ENCODE results near the gene DCTN4.
A peak's percentile ranks its signal among the peaks of the same experiment; 100 is the strongest.

Gene DCTN4

DNA sequence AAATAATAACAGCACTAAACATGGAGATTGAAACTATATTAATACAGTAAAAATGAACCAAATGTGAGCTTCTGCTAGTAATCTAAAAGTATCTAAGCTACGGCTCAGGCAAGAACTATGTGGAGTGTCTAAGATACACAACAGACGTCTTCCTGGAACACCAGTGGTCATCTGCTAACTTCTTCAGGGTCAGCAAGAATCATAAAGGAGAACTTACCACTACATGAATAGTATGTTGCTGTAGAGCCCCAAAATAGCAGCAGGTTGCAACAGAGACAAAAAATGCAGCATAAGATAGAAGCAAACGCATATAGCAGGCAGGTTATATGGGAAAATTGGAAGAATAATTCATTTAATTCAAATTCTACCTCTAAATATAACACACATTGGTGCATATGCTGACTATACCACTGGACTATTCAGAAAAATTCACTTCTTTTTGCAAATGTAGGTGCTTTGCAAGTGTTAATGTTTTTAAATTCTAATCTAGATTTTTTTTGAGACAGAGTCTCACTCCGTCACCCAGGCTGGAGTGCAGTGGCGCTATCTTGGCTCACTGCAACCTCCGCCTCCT, 27.1 kb downstream of the DCTN4 start:
- FAIRE-seq: no peak

DNA sequence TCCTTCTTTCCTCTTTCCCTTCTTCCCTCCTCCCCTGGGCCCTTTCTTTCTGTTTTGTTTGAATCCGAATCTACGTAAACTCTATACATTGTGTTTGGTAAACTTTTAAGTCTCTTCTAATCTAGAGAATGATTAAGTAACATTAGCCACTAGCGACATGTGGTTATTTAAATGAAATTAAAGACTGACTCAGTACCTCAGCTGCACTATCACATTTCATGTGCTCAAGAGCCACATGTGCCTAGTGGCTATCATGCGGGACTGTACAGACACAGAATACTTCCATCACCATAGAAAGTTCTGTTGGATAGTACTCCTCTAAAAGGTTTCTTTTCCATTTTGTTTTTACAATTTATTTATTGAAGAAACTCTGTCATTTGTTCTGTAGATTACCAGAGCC, 29.0 kb downstream of the DCTN4 start:
- FAIRE-seq: no peak

DNA sequence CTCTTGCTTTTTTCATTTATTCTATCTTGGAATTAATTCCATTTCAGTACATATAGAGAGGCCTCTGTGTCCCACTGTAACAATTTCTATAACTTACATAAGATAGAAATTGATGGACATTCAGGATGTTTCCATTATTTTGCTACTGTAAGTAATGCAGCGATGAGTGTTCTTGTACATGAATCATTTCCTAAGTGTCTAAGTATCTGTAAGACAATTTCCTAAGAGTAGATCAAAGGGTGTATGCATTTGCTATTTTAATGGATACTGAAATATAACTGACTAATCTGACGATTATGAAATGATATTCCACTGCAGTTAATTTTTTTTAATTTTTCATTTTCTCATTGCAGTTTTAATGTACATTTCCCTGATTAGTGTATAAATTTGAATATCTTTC, 35.0 kb downstream of the DCTN4 start:
- FAIRE-seq: no peak

DNA sequence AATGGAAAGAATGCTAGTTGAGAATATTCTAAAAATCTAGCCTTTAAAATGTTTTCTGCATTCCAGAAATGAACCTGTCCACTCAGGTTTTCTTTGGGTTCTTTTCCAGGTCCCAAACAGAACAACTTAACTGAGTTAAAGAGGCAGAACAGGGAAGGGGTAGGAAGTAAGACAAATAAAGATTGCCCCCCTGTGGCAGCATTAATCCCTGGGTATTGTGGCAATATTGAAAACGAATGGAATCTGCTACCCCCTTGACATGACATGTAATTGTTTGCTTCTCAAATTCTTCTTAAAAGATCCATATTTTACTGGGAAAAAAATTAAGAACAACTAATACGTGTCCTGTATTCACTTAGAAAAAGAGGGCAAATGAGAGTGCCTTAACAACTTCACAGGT, 48.7 kb downstream of the DCTN4 start:
- FAIRE-seq: no peak

DNA sequence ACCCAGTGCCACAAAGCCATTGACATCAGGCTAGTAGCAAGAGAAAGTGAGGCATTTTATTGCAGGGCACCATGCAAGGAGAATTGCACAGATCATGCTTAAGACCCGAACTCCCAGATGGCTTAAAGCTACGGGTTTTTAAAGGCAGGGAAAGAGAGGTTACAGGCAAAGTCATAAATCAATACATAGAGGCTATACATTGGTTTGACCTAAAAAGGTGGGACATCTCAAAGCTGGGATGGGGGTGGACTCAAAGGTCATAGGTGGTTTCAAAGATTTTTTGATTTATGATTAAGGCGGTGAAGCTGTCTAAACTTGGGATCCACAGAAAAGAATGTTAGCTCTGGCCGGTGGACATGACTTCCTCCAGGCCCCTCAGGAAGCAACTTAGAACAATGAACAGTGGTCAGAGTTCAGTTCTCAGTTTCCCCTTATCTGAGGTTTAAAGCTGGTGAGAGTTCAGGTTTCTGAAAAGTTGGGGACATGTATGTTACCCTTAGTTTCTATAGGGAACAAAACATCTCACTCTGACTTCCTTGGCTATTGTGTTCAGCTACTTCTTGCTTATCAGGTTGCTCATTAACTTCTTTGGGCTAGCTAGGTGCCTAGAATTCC, 51.9 kb downstream of the DCTN4 start:
- FAIRE-seq: no peak

DNA sequence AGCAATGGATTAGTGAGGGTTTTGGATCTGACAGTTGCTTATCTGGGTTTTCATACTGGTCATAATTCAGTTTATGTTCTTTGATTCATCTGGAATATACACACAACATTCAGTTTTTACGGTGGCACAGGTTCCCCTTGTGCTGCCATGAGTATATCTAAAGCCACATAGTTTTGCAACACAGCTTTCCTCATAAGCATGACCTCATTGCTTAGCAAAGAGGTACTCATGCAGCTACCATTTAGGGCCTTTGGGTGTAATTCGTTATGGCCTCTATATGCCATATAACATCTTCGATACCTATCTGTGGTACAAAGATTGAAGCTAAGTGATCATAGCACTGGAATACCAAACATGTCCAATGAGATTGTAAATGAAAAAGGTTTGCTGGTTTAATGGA, 55.1 kb downstream of the DCTN4 start:
- FAIRE-seq: no peak

DNA sequence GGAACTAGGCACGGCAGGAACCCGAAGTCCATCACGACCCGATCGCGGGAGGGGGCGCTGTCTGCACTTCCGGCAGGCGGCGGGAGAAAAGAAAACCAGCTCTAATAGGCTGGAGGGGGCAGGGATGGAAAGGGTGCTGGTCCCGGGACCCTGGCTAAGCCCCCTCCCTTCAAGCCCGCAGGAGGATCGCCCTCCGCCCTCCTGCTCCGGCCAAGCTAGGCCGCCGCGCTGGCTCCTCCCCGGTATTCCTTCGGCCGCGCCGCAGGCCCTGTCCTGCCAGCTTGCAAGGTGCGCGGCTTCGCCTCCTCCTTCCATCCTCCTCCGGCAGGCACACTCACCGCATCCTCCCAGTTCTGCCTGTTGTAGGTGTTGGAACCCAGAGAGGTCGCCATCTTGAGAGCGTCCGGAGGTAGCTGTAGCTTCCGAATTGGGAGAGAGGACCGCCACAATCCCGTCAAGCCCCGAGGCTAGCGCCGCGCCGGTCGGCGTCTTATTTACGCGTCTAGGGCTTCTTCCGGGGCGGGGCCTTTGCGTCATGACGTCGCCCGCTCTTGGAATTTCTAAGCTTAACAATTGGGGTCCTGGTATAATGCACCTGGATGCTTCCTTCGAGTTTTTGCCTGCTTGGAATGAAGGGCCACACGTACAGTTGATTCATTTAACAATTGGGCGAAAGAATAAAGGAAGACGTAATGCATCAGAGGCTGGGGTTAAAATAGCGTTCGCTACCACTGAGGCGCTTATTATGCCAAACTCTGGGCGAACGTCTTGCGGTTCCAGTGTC, 58.0 kb downstream of the DCTN4 start, which contains the start of gene RBM22:
RBM22 (minus strand) TSS at position 469 of the 784 bp plus-strand sequence; CDS start at position 392, 77 bp downstream.
- FAIRE-seq: peak; percentile 95

DNA sequence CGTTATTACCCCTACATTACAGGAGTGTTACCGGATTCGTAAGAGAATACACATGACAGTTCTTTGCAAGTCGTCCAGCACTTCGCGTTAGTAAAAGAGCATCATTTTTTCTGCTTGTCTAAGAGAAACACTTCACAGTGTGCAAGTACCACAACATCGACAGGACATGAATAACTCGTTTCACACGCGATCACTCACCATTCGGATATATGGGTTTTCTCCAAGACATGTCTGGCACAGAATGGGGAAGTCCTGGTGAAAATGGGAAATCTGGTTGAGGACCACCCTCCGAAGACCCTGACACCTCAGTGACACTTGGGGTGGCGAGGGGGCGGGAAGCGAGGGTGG, 58.6 kb downstream of the DCTN4 start:
- FAIRE-seq: no peak

DNA sequence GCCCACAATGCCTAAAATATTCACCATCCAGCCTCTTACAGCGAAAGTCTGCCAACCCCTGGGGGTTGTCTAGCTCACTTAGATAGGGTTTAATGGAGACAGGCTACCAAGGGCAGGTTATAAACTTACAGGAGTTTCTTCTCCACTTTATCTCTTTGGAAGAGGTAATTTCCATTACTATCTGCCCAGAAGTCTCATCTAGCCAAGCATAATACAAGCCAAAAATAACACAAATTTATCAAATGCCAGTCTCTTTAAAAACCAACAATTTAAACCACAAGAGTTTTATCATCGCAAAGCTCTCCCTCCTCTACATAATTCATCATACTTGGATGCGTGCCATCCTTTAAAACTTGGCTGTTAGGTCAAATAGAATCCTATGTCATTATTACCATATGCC, 64.2 kb downstream of the DCTN4 start:
- no peak for FAIRE-seq

DNA sequence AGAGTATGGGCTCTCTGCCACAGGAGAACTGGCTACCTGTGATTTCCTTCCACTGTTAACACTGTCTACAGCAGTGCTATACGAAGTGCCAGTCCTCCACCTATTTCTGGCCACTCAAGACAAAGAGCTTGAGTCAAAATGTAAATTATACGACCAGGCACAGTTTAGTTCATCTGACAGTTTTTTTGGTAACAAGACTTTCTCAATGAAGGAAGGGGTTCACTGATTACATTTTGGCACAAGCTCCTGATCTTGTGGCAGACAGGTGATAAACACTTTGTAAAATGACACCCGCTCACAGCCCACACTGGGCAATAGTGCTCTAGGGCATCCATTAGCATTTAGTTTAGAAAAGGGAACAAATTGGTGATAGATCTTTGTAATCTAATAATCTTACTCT, 66.5 kb downstream of the DCTN4 start:
- FAIRE-seq: no peak

DNA sequence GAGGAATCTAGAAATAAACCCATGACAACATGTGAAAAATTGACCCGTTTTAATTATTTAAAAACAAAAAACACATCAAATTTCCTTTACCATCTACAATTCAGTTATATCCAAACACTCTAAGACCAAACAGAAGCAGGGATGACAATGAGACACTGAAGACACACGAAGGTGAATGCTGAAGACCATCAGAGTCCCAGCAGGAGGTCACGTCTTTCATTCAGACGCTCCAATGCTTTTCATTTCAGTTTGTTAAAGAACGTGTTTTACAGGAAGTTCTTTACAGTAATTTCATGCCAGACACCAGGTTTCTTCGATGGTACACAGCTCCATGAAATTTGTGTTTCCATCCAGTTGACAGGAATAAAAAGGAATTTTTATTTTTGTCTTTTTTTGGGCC, 68.1 kb downstream of the DCTN4 start:
- no peak for FAIRE-seq

DNA sequence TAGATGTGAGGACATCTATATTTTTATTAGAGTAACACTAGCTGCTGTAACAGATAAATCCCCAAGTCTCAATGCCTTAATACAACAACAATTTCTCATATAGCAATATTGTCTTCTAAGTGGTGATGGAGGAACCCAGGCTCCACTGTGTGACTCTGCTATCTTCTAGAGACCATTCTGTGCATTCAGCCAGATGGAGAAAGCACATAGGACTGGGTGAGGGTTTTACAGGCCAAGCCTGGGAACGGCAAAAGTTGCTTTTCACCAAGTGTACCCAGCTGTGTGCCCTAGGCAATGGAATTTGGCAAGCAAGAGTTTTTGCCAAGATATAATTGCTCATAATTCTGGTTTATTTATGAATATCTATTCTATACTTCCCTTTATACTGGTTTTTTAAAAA, 69.7 kb downstream of the DCTN4 start:
- no peak for FAIRE-seq

DNA sequence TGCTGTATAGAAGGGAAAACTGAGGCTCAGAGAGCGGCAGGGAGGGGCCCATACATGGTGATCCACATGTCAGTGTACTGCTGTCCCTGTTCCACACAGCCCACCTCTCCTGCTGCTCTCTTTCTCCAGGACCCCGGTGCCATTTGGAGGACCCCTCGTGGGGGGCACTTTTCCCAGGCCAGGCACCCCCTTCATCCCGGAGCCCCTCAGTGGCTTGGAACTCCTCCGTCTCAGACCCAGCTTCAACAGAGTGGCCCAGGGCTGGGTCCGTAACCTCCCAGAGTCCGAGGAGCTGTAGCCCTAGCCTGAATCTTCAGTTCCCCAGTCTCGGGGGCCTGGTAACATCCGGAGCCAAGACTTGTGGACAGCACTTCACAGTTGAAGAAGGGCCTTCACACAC, 82.2 kb downstream of the DCTN4 start:
- no peak for FAIRE-seq

DNA sequence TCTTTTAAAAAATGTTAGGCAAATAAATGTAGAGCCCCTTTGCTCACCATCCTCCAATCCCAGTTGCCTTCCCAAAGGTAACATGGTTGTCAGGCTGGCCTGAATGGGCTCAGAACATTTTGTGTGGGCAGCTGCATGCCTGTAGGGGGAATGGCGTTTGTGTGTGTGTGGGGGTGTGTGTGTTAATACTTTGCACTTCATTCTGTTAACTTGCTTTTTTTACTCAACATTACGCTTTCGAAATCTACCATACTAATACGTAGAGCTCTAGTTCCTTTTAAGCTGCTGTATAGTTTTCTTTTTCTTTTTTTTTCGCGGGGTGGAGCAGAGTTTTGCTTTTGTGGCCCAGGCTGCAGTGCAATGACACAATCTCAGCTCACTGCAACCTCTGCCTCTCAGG, 83.7 kb downstream of the DCTN4 start:
- FAIRE-seq: no peak

DNA sequence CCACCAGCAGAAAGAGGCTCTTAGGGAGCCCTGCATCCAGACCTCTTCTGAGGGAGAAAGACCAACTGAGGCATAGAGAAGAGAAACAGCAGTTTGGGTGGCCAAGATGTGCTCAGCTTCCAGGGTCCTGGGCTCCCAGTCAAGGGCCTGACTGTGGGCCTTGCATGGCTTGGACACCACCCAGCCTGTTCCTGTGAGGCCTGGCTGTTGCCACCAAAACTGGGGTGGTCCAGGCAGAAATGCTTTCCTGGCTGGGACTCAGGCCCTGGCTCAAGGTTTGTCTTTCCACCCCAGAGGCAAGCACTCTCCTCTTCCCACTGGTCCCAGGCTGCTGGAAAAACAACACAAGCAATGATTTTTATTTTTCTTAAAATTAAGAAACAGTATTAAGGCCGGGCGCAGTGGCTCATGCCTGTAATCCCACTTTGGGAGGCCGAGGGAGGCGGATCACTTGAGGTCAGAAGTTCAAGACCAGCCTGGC, 84.4 kb downstream of the DCTN4 start:
- no peak for FAIRE-seq

DNA sequence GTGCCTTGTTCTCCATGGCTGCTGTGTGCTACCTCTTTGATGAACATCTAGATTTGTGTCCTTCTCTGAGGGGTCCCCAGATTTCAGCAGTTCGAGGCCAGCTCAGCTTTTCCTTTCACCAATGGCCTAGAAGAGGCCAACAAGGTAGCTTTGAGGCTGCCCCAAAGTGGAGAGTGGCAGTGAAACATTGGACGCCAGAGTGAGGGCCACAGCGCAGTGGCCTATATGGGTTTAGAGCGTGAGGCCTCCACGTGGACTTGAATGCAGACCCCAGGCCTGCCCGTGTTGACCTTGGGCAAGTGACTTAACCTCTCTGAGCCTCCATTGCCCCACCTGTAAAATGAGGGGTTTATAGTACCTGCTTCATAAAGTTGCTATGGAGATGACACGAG, 85.9 kb downstream of the DCTN4 start:
- no peak for FAIRE-seq

DNA sequence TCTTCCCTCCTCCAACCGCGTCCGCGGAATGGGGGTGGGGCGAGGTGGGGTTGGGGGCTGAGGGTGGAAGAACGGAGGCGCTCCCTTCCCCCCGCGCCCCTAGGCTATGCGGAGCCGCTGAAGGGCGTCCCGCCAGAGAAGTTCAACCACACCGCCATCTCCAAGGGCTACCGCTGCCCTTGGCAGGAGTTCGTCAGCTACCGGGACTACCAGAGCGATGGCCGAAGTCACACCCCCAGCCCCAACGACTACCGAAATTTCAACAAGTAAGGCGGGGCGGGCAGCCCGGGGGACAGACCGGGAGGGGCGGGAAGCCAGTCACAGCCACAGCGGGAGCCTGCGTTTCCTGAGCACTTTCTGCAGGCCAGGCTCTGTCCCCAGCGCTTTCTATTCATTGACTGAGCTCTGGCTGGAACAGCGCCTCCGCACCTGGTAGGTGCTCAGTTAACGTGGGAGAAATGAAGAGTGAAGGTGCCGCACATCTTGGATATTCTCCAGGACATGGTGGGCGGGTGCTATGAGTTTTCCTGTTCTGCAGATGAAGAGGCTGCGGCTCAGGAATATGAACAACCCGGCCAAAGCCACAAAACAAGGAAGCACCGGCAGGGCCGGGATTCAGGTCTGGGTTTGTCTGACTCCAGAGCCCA, 86.5 kb downstream of the DCTN4 start:
- FAIRE-seq: no peak

DNA sequence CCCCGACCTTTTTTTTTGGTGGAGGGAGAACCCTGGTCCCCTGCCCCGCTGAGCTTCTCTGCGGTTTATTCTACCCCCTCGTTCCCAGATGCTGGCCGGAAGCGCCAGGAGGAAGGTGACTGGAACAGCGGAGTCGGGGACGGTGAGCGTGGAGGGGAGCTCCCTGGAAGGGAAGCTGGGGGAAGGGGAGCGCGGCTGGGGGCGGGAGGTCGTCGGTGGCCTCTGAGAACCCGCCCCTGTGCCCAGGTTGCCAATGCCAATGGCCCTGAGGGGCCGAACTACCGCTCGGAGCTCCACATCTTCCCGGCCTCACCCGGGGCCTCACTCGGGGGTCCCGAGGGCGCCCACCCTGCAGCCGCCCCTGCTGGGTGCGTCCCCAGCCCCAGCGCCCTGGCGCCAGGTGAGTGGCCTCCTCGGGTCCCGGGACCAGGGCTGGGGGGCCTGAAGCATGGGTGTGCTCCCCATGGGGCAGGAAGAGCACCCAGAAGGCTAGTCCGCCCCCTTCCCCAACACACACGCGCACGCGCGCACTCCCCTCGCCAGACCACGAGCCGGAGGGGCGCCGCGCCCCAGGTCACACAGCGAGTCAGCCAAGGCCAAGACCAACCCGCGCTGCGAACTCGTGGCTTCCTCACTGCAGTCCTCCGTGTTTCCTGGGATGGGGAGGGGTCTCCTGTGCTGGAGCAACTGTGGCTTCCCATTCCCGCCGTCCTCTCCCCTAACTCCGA, 87.1 kb downstream of the DCTN4 start:
- no peak for FAIRE-seq

DNA sequence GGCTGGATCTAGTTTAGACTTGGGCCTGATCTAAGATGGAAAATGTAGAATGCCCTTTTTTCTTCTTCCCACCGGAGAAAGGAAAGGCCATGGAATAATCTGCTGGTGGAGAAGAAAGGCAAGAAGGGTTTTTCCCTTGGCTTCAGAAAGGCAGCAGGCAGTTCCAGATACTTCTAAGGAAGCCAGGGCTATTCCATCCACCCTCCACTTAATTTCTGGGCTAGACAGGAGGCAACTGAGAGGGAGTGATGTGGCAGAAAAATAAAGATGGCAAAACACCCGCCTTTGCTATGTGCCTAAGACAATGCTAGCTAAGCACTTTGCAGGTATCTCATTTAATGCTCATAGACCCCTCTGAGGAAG, 87.9 kb downstream of the DCTN4 start:
- FAIRE-seq: no peak

DNA sequence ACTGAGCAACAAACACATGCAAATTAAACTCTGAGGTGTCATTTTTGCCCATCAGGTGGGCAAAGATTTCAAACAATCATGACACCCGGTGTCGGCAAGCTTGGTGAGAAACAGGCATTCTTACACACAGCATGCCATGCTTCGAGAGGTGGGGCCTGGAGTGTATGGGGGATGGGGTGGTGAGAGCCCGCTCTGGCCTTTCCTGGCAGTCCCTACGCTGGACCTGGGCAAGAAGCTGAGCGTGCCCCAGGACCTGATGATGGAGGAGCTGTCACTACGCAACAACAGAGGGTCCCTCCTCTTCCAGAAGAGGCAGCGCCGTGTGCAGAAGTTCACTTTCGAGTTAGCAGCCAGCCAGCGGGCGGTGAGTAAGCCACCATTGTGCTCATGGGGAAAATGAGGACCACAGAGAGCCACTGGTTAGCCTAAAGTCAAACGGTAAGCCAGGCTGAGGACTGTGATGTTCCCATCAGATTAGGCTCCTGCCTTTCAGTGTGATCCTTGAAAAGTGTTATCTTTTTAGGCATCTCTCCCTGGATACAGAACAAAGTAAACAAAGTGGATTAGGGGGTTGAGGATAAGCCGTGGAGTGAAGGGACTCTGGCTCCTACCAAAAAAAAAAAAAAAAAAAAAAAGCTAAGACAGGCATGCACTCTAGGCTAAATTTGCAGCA, 88.4 kb downstream of the DCTN4 start:
- FAIRE-seq: no peak

DNA sequence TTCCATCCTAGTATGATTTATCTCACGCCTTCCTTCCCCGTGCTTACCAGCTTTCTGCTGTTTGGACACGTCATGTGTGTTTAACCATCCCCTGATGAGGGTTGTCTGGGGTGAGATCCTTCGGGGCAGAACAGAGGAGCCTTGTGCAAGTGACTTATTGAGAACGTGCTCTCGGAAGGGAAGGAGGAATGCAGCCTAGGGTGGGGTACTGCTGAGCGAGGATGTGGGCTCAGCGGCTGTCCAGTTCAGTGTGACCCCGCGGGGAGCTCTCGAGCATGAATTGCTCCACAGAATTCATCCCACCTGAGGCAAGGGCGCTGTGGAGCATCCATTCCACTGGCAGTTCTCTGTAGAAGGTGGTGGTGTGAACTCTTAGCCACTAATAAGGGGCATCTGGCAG, 93.8 kb downstream of the DCTN4 start:
- FAIRE-seq: no peak

DNA sequence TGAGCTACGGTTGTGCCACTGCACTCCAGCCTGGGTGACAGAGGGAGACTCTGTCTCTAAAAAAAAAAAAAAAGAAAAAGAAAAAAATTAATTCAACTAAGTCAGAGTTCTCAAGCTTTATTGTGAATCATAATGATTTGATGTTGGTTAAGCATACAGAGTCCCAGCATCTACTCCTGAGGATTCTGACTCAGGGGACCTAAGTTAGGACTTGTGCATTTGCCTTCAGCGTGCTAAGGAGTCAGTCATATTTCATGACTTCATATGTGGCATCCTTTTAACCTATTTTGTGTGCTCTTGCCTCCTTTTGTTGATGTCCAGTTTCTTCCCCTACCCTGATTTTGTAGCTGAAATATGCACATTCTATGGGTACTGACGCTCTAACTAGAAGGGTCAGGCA, 94.9 kb downstream of the DCTN4 start:
- FAIRE-seq: no peak

Data from G401.6 (cell line).